ENCODE data around the gene DTX3. TPM values are rescaled to one million over a fixed set of nuclear protein-coding genes. Genes with fewer than 3 reads are reported as not detected.
"Not testable (repeated sequence)": the region's sequence is repeated elsewhere in the genome, so short reads cannot be mapped to it uniquely, and the experiment has no call there.

DTX3 gene
- under 1 TPM in 5 of 6 donors, not detected in 1; 0.16 to 0.53 (median 0.29) TPM for polyA plus RNA-seq (ENCODE audit: low read depth in 6 of 6)

- H3K27me3 Mint-ChIP-seq = peaks cover 36 to 55% (median 49%) of the 10 kb centered on the region in 3 donors
- ATAC-seq (ENCODE audit: low read depth in 2 of 2) = peak; percentile 50 to 68
- peak within 1 kb of the TSS; percentile 65 to 88 (median 81) for H3K4me3 Mint-ChIP-seq
- no peaks in the 10 kb centered on the region for H3K9me3 Mint-ChIP-seq
- peaks cover 8 to 18% (median 16%) of the 10 kb centered on the region in 3 donors for H3K4me1 Mint-ChIP-seq
- H3K27ac Mint-ChIP-seq = peak within 1 kb of the TSS in 2 of 6 donors; percentile 66 to 75
- DNase-seq = no peak
- peaks cover 12 to 24% of the 10 kb centered on the region in 2 donors for H3K36me3 Mint-ChIP-seq
Observed at GRCh38 chr12:57604454-57604991, at the start of gene DTX3. Gene DTX3, plus strand, starts transcription at chr12:57604824. Its CDS starts 1,694 bp downstream, at chr12:57606518.

GRCh38 chr12:57554897-57555296, 49.7 kb upstream of the DTX3 start:
- H3K27ac Mint-ChIP-seq = no peak overlapping the region
- no peak for ATAC-seq (ENCODE audit: low read depth in 2 of 2)
- peaks cover 16 to 43% (median 42%) of the 10 kb centered on the region in 3 donors for H3K27me3 Mint-ChIP-seq
- H3K4me1 Mint-ChIP-seq = peaks cover 4 to 9% (median 6%) of the 10 kb centered on the region in 3 donors
- no peaks in the 10 kb centered on the region for H3K9me3 Mint-ChIP-seq
- H3K36me3 Mint-ChIP-seq = no peaks in the 10 kb centered on the region
- no peak overlapping the region for H3K4me3 Mint-ChIP-seq
- DNase-seq = no peak

GRCh38 chr12:57558864-57559263, 45.8 kb upstream of the DTX3 start:
- Mint-ChIP-seq H3K4me1 (no peaks in the 10 kb centered on the region), H3K27me3 (peaks cover 13 to 37% (median 31%) of the 10 kb centered on the region in 3 donors), H3K27ac (no peak overlapping the region), H3K36me3 (no peaks in the 10 kb centered on the region), H3K4me3 (no peak overlapping the region), H3K9me3 (no peaks in the 10 kb centered on the region)
- no peak for ATAC-seq (ENCODE audit: low read depth in 2 of 2)
- no peak for DNase-seq

- no peak overlapping the region for H3K27ac Mint-ChIP-seq
- no peak overlapping the region for H3K4me3 Mint-ChIP-seq
- ATAC-seq (ENCODE audit: low read depth in 2 of 2) (no peak), DNase-seq (no peak)
- no peaks in the 10 kb centered on the region for H3K36me3 Mint-ChIP-seq
- H3K4me1 Mint-ChIP-seq = no peaks in the 10 kb centered on the region
- peaks cover 22 to 37% (median 36%) of the 10 kb centered on the region in 3 donors for H3K27me3 Mint-ChIP-seq
- peaks cover 0 to 2% (median 0%) of the 10 kb centered on the region in 7 donors for H3K9me3 Mint-ChIP-seq
Observed at GRCh38 chr12:57560516-57560915, 44.1 kb upstream of the DTX3 start.

- H3K9me3 Mint-ChIP-seq; H3K4me1 Mint-ChIP-seq; H3K36me3 Mint-ChIP-seq; H3K27ac Mint-ChIP-seq; ATAC-seq (ENCODE audit: low read depth in 2 of 2); DNase-seq; H3K4me3 Mint-ChIP-seq: not testable (repeated sequence)
- H3K27me3 Mint-ChIP-seq = peaks cover 22 to 37% (median 36%) of the 10 kb centered on the region in 3 donors
Observed at GRCh38 chr12:57561117-57561516, 43.5 kb upstream of the DTX3 start.

GRCh38 chr12:57563358-57563757, 41.3 kb upstream of the DTX3 start:
- no peak for DNase-seq
- Mint-ChIP-seq H3K27me3 (peaks cover 20 to 48% (median 40%) of the 10 kb centered on the region in 3 donors), H3K4me3 (no peak overlapping the region), H3K4me1 (no peaks in the 10 kb centered on the region), H3K36me3 (no peaks in the 10 kb centered on the region), H3K9me3 (peaks cover 0 to 2% (median 0%) of the 10 kb centered on the region in 7 donors), H3K27ac (no peak overlapping the region)
- no peak for ATAC-seq (ENCODE audit: low read depth in 2 of 2)

GRCh38 chr12:57564178-57564740, 40.4 kb upstream of the DTX3 start:
- no peak for ATAC-seq (ENCODE audit: low read depth in 2 of 2)
- Mint-ChIP-seq H3K27ac (peak overlapping the region in 1 of 6 donors; percentile 90), H3K4me1 (no peaks in the 10 kb centered on the region), H3K9me3 (peaks cover 0 to 2% (median 0%) of the 10 kb centered on the region in 7 donors), H3K4me3 (no peak overlapping the region), H3K36me3 (no peaks in the 10 kb centered on the region), H3K27me3 (peaks cover 22 to 57% (median 49%) of the 10 kb centered on the region in 3 donors)
- DNase-seq = no peak

GRCh38 chr12:57568838-57569237, 35.8 kb upstream of the DTX3 start:
- ATAC-seq (ENCODE audit: low read depth in 2 of 2) = no peak
- Mint-ChIP-seq H3K36me3 (no peaks in the 10 kb centered on the region), H3K27ac (no peak overlapping the region), H3K9me3 (peaks cover 0 to 2% (median 0%) of the 10 kb centered on the region in 7 donors), H3K4me3 (no peak overlapping the region), H3K27me3 (peaks cover 24 to 56% (median 55%) of the 10 kb centered on the region in 3 donors), H3K4me1 (no peaks in the 10 kb centered on the region)
- DNase-seq = no peak

GRCh38 chr12:57569858-57570257, 34.8 kb upstream of the DTX3 start:
- no peaks in the 10 kb centered on the region for H3K36me3 Mint-ChIP-seq
- peaks cover 0 to under 1% (median 0%) of the 10 kb centered on the region in 7 donors for H3K9me3 Mint-ChIP-seq
- H3K27me3 Mint-ChIP-seq = peaks cover 18 to 48% (median 45%) of the 10 kb centered on the region in 3 donors
- no peak for ATAC-seq (ENCODE audit: low read depth in 2 of 2)
- no peaks in the 10 kb centered on the region for H3K4me1 Mint-ChIP-seq
- H3K4me3 Mint-ChIP-seq = no peak overlapping the region
- DNase-seq = no peak
- peak overlapping the region in 1 of 6 donors; percentile 37 for H3K27ac Mint-ChIP-seq

GRCh38 chr12:57570438-57570837, 34.2 kb upstream of the DTX3 start:
- H3K27ac Mint-ChIP-seq; H3K4me3 Mint-ChIP-seq; H3K9me3 Mint-ChIP-seq; H3K4me1 Mint-ChIP-seq; H3K36me3 Mint-ChIP-seq; ATAC-seq (ENCODE audit: low read depth in 2 of 2); DNase-seq: not testable (repeated sequence)
- H3K27me3 Mint-ChIP-seq = peaks cover 17 to 52% (median 45%) of the 10 kb centered on the region in 3 donors

- Mint-ChIP-seq H3K4me3 (no peak overlapping the region), H3K36me3 (no peaks in the 10 kb centered on the region), H3K27ac (peak overlapping the region in 1 of 6 donors; percentile 72), H3K4me1 (no peaks in the 10 kb centered on the region), H3K9me3 (no peaks in the 10 kb centered on the region), H3K27me3 (peaks cover 30 to 66% (median 48%) of the 10 kb centered on the region in 3 donors)
- ATAC-seq (ENCODE audit: low read depth in 2 of 2) = no peak
- DNase-seq = no peak
Observed at GRCh38 chr12:57571926-57572762, 32.5 kb upstream of the DTX3 start.

- no peak for DNase-seq
- Mint-ChIP-seq H3K27ac (peak overlapping the region in 1 of 6 donors; percentile 49), H3K27me3 (peaks cover 19 to 52% (median 25%) of the 10 kb centered on the region in 3 donors), H3K36me3 (no peaks in the 10 kb centered on the region), H3K9me3 (no peaks in the 10 kb centered on the region), H3K4me1 (no peaks in the 10 kb centered on the region), H3K4me3 (no peak overlapping the region)
- ATAC-seq (ENCODE audit: low read depth in 2 of 2) = no peak
Observed at GRCh38 chr12:57574795-57575194, 29.8 kb upstream of the DTX3 start.

- DNase-seq (no peak), ATAC-seq (ENCODE audit: low read depth in 2 of 2) (no peak)
- H3K27ac Mint-ChIP-seq = peak overlapping the region in 1 of 6 donors; percentile 85
- H3K9me3 Mint-ChIP-seq = no peaks in the 10 kb centered on the region
- no peaks in the 10 kb centered on the region for H3K36me3 Mint-ChIP-seq
- peaks cover 20 to 63% (median 30%) of the 10 kb centered on the region in 3 donors for H3K27me3 Mint-ChIP-seq
- H3K4me1 Mint-ChIP-seq = no peaks in the 10 kb centered on the region
- no peak overlapping the region for H3K4me3 Mint-ChIP-seq
Observed at GRCh38 chr12:57575771-57576612, 28.6 kb upstream of the DTX3 start.
